GM19193 (cell line): ENCODE data around the gene PLXNA4.

ENCODE experiments used
- POLR2A ChIP-seq: IDR thresholded peaks from 4 replicates; pipeline ENCODE4 v1.6.1; 2011; ENCODE audit not compliant: insufficient read depth, insufficient read length; ENCODE audit errors: extremely low read depth

The PLXNA4 gene

DNA sequence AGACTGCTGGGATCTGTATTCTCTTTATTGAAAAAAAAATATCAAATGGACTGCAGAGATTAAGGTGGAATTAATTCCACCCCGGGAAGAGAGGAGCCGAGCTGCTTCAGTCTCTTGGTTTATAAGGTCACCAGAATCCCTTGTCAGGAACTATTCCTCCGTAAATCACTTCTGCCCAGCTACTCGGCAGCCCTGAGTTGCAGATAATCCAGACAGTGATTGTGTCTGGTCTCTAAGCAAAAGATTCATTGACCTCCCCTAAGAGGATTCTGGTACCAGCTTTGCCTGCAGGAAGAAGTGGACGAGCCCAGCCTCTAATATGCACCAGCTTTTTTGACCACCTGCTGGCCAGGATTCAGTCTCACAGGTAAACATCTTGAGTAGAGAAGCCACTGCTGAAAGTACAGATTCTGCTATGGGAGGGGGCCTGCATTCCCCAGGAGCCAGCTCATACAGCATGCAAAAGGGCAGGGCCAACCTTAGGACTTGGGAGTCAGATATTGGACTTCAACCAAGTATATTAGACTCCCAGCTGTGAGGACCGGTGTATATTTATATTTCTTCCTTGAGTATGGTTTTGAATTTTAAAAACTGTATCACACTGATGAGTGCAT is 27.1 kb upstream of the PLXNA4 start:
- TF ChIP-seq POLR2A, result no peak

DNA sequence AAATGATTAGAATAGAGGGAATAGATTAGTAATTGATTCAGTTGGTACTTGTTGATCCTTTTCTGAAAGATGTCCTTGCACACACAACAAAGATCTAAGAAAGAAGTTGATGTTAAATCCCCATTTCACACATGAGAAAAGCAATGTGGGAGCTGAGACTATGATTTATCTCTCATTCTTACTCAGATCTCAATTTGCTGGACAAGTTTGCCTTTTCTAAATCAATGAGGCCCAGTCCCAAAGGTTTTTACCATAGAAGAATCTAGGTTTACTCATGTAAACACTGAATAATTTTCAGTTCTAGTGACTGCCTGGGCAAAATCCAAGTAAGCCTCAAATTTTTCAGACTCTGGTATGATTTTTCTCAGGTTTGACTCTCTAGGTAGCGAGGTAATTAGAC is 25.5 kb upstream of the PLXNA4 start:
- no peak for TF ChIP-seq POLR2A

DNA sequence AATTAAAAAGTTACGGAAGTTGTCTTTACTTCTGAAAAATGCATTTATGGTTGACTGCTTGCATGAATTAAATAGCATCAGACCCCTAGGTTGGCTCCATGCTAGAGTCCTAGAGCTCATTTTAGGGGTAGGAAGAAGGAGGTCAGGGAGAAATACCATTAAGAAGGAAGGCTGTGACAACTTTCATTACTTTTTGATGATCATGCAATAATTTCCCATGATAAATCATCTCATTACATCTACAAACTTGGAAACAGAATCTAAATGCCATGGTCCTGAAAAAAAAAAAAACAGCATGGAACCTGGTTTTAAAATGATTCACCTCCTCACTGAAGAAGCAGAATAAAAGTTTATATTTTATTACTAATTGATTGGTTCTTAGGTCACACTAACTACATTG is 20.3 kb upstream of the PLXNA4 start:
- no peak for TF ChIP-seq POLR2A

GRCh38 chr7:132592936-132593335 is 16.7 kb upstream of the PLXNA4 start:
- TF ChIP-seq POLR2A, result no peak

DNA sequence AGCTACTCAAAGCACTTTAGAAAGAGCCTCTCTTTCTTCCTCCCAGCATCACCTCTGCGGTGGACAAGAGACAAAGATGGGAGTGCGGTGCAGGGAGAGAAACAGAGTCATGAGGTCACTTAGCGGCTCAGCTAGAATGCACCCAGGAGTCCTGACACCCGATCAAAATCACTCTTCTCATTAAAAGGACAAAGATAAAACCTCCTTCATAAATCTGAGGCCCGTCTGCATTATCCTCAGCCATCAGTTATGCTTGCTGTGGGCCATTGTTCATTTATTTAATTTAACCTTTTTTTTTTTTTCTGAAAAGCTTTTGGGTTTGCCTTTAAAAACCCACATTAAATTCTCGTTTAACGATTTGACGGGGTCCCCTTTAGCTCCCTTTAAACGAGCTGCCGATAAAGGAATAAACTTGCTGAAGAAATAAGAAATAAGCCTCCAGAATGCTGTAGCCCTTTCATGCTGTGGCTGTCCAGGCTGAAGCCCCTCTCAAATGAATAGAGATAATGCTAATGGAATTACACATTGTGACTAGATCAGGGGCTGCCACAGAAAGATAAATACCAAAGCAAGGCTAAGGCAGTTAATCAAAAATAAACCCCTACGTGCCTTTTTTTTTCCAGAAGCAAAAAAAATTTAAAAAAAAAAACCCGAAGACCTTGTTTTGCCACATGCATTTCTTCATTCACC is 16.1 kb upstream of the PLXNA4 start:
- TF ChIP-seq POLR2A, result no peak

GRCh38 chr7:132590162-132590561 is 13.9 kb upstream of the PLXNA4 start:
- no peak for TF ChIP-seq POLR2A

DNA sequence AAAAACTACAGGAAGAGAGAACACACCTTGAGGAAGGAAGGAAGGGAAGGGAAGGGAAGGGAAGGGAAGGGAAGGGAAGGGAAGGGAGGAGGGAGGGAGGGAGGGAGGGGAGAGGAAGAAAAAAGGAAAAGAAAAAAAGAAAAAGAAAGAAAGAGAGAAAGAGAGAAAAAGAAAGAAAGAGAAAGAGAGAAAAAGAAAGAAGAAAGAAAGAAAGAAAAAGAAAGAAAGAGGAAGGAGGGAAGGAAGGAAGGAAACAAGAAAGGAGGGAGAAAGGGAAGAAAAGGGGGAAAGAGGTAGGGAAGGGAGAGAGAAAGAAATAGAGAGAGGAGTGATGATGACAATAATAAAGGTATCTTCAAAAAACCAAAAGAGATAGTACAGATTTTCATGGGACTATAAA is 12.3 kb upstream of the PLXNA4 start:
- TF ChIP-seq POLR2A, result no peak

DNA sequence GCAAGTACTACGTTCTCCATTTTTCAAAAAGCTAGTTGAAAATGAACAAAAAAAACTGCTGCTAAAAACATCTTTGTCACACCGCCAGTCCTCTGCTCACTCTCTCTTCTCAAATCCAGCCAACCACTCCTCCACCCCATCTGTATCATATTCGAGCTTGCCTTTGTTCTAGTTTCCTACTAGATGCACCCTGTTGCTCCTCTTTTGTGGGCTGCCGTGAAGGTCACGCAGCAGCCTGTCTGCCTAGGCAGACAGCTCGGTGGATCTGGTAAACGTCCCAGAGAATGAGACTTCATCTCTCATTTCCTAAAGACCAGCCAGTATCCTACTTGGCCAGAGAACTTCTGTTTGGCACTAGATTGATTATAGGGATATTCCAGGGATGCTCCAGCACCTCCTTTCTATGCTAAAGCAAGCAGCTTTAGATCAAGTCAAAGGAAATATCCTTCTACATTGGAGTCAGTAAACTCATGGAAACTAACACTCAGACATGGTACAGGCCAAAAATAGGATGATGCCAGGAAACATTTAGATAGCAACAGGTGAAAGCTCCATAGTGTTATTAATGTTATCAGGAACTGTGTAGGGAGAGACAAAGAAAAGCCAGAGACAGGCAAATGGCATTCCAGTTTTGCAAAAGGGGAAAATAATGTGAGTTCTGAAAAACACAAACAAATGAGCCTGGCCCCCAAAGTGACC is 8.7 kb upstream of the PLXNA4 start:
- no peak for TF ChIP-seq POLR2A

- no peak for TF ChIP-seq POLR2A
These were observed 5.2 kb upstream of the PLXNA4 start for GRCh38 chr7:132581431-132581830.

GRCh38 chr7:132580717-132581285 is 4.5 kb upstream of the PLXNA4 start:
- no peak for TF ChIP-seq POLR2A

DNA sequence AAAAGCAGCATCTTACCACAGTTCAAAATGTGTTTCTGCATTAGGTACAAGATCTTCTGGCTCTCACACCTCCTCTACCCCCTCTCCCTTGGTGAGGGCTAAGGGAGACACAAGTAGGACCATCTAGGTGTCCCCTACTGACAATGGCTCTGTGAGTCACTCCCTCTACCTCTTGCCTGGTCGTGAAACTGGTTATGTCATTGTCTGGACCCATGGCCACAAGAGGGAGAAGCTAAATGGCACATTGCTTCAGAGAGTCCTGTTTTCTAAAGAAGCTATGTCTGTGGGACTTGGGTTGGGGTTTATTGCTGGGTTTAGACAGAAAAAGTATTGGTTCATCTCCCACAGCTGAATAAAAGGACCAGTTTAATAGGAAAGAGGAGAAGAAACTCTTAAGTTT is 4.0 kb upstream of the PLXNA4 start:
- TF ChIP-seq POLR2A, result no peak

- TF ChIP-seq POLR2A, result no peak
These were observed 3.1 kb upstream of the PLXNA4 start for GRCh38 chr7:132579260-132579899.

GRCh38 chr7:132578826-132579225 is 2.6 kb upstream of the PLXNA4 start:
- TF ChIP-seq POLR2A, result no peak

- TF ChIP-seq POLR2A, result no peak
These were observed 1.7 kb upstream of the PLXNA4 start for GRCh38 chr7:132578050-132578370.
